HG02981 (cell line): ENCODE data around the gene ACSL5.

ENCODE experiments used
- ATAC-seq: cut with Tn5 transposase; IDR thresholded peaks from one replicate; pipeline ENCODE4 v1.9.1; 2021; ENCODE audit warnings: mild to moderate bottlenecking, moderate library complexity; ENCODE audit not compliant: unreplicated experiment

ACSL5 gene

GRCh38 chr10:112373912-112374338 is at the start of gene ACSL5:
ACSL5 (plus strand) TSS chr10:112374116; CDS start chr10:112394947, 20,831 bp downstream.
- no peak for ATAC-seq

DNA sequence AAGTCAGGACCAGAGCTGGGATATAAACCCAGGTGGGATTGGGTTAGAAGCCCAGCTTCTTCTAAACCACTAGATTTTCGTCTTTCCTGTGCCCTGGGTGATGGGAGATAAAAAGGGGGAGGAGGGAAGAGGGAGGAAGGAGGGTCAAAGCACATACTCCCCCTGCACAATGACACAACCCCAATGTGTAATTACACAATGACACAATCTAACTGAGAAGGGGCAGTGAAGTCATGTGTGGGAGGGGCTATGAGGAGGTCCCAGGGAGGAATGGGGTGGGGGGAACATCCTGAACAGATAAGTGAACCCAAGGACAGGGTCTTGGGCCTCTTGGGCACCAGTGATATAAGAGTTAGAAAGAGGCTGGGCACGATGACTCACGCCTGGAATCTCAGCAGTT is 46.2 kb upstream of the ACSL5 start:
- ATAC-seq, result no peak

- ATAC-seq, result no peak
Measured at GRCh38 chr10:112330162-112330561, 43.8 kb upstream of the ACSL5 start.

DNA sequence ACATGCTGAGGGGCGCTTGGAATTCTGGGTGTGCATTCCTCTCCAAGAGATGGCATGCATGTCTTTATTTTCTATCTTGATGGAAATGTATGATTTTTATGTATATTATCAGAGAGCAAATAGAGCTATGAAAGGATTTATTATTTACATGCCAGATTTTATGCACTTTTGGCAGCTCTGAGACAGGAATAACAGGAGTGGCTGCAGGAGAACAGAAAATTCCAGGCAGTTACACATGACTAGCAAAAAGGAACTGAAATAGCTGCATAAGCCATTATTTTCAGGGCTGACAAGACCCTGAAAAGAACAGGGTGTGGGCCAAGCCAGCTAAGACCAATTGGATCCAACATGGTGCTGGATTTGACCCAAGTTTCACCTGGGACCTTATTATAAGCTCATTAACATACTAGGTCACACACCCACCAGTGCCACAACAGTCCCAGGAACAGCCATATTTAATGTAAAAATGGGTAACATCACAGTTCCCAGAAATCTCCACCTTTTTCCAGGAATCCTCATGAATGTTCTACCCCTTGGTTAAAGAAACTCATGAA is 43.2 kb upstream of the ACSL5 start:
- no peak for ATAC-seq

DNA sequence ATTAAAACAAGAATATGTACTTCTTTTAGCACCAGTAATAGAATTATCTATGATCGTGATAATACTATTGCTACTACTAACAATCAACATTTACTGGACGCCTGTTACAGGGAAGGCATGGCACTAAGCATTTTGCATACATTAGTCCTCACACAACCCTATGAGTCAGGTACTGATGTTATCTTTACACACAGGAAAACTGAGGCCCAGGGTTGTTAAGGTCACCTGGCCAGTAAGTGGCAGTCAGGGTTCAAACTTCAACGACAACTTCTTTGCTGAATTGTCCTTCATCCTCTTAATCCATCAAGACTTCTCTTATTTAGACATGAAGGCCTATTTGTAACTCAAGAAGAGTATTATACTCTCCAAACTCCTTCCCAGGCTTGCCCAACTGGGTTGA is 41.9 kb upstream of the ACSL5 start:
- ATAC-seq, result no peak

DNA sequence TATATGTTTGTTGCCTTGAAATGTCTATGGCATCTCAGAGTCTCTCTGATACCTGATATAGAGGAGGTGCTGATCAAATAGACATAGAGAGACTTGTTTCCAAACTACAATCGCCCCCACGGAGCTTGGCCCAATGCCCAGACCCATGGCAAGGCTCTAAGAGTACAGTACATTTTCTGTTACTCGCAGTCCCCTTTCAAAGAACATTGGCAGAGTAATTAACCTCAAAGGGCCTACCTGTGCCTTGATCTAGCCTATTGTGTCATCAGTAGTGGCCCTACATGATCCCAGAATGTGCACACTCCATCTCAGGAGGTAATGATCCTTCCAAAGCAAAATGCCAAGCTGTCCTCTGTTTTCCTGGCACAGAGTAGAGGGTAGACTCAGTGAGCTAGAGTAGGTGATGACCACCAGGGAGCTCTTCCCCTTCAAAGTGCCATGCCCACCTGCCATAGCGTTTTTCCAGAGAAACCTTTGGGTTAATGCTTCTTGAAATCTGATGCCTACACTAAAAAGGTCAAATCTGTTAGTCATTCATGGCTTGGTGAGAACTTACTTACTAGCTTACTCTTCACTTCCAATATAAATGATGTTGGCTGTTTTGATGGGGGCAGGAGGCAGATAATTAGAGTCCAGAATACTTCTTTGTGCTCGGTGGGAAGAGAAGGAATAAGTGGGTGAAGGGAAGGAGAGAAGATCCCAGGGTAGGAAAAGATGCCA is 41.2 kb upstream of the ACSL5 start:
- no peak for ATAC-seq

DNA sequence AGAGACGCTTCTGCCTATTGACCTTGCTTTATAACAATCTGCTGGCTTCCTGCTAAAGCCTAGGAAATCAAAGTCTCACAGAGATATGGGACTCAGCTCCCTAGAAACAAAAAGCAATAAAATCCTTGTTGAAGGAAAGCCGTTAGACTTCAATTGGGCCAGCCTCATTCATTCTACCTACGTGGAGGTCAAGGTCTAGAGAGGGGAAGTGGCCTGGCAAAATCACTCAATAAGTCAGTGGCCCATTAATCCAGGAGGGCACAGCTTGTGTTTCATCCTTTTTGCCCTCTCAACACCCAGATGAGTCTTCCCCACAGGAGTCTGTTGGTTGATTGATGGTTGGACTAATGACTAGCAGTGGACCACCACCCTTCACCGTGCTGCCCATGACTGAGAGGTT is 40.5 kb upstream of the ACSL5 start:
- no peak for ATAC-seq

- ATAC-seq, result no peak
Measured at GRCh38 chr10:112335111-112335867, 38.6 kb upstream of the ACSL5 start.

DNA sequence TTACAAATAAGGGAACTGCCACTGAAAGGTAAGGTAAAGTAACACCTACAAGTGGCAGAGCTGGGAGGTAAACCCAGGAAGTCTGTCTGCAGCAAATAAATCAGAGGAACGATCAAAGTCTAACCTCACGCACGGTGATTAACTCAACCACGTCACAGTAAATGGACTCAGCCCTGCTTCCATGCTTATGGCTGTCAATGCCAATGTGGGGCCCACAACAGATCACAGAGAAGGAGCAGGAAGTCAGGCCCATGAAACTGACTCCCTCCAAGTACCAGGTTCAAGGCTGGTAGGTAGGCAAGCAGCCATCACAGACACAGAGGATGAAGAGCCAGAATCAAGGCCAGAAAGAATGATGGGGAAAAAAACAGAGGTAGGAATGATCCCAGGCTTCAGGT is 38.0 kb upstream of the ACSL5 start:
- ATAC-seq, result no peak

GRCh38 chr10:112336556-112337201 is 37.2 kb upstream of the ACSL5 start:
- ATAC-seq, result no peak

GRCh38 chr10:112338957-112339356 is 35.0 kb upstream of the ACSL5 start:
- ATAC-seq, result no peak

DNA sequence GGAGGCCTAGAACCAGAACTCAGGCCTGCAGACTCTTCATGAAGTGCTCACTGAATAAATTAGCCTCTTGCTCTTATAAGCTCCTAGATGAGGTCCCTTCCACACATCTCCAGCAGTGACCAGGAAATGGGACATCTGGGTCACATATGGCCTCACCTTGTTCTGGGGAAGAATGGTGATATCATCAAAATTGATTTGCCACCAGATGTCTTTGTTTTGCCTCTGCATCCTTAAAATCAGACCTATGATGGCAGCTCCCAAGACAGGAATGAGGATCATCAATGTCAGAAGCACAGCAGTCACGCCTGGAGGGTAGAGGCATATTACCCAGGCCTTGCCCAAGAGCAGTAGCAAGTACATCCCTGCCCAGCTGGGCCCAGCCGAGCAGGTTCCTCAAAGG is 33.3 kb upstream of the ACSL5 start:
- ATAC-seq, result no peak

DNA sequence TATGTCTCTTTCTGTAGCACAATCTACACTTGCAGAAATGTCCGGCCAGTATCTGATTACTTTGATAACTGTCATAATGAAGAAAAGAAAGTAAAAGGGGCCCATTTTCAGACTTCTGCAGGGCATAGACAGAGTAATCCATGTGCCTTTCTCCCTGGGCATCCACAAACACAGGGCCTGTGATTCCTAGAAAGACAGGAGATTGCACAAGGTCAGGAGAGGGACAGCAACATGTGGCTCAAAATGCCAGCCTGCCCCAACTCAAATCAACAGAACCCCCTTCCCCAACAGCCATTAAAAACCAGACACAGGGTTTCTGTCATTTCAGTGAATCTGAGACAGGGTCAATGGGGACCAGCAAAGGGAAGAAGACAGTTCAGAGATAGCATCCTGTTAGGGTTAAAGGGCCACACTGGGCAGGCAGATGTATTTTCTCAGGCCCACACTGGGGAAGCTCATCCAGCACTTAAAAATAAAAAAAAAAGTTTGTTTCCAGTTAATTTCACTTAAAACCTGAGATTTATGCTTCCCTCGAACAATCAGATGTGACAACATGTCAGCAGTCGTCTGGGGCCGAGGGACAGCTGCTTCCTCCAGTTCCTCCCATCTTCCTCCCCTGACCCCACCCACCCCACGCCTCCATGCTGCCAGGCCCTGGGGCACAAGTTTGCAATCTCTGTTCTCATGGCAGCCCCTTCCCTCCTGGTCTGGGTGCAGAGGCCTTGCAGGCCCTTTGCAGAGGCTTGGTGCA is 30.7 kb upstream of the ACSL5 start:
- ATAC-seq, result no peak

GRCh38 chr10:112344261-112344660 is 29.7 kb upstream of the ACSL5 start:
- no peak for ATAC-seq

DNA sequence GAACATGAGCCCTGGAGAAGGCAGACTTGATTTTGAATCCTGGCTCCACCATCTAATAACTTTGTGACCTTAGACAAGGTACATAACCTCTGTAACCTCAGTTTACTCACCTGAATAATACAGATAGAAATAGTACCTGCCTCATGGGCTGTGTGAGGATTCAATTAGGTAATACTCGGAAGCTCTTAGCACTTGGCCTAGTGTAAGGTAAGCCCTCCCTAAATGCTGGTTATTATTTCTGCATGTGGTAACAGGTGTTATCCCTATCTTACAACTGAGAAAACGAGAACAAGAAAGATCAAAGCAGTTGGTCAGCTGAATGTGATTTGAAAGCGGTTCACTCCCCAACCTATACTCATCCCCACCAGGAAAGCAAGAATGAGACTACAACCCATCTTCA is 28.7 kb upstream of the ACSL5 start:
- ATAC-seq, result no peak

DNA sequence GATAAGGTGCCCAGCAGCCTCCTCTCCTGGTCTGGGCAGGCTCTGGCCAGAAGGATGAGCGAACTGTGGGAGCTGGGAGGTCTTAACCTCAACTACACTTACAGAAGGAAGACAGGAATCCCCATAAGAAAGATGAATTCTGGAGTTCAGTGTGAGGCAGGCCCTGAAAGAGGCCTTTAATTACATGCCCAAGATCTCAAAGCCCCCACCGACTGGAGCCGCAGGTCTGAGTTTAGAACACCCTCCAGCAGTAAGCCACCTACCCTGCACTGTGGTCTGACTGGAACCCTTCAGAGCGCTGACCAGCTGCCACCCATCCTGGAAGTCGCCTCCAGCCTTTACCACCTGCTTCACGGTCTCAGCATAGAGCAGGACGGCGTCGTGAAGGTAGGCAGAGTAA is 28.2 kb upstream of the ACSL5 start:
- no peak for ATAC-seq

DNA sequence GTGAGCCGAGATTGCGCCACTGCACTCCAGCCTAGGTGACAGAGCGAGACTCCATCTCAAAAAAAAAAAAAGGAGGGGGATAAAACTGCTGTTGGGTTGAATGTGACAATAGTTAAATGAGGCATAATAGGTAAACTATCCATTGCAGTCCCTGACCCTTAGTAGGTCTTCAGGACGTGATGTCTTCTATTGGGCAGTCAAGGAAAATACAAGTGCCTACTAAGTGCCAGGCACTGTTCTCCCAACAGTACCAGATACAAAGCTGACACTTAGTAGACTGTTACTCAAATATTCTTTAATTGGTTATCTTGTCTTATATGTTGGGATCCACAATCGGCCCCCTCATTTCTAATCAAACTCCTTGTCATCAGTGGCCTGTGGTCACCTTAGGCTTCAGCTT is 27.1 kb upstream of the ACSL5 start:
- no peak for ATAC-seq

DNA sequence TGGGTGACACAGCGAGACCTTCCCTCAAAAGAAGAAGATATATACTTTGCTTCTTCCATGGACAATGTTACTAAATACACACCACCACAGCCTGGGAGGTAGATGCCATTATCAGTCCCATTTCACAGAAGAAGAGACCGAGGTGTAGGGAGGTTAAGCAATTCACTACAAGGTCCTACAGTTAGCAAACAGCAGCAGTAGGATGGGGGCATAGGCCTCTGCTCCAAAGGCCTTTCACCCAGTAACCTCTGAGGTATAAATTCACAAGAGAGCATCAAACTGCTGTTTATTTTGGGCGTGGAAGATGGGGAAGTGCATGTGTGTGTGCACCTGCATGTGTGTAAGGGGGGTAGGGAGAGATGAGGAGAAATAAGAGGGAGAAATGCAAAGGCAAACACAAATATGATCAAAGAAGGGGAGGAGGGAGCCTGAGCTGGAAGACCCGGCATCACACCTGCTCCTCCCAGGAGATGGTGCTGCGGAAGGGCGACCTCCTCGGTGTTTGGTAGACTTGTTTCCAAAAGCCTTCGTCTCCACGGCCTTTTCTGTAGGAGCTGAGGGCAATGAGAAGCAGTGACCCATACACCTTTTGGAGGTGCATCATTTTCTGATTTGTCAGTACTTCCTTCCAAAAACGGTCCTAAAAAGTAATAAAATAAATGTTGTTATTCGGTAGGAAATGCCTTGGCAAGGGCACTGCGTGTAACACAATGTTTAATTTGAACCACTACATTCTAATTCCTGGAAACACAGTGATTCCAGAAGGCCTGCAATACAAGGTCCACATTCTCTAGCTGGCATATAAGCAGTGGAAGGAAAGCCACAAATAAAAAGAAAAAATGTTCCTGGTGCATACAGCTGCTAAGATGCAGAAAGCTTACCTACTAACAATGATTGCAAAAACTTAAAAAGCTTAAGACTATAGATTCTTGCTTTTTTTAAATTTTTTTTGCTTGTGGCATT is 25.9 kb upstream of the ACSL5 start:
- ATAC-seq, result no peak

DNA sequence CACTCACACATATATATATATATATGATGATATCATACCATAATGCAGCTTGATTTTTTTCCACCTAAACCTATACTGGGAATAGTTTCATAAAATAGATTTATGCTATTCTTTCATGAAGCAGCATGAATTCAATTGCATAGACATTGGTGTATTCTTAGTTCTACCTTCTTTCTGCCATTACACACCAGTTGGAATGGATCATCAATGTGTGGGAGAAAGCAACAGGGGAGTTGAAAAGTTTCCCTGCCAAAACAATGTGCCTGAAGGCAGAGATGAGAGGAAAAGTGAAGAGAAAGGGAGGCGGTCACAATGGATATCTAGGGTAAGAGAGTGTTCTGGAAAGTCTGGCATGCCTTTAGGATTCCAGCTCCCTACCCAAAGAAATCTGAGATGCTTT is 25.2 kb upstream of the ACSL5 start:
- ATAC-seq, result no peak
